Measurements from ENCODE around the gene OR6V1.

The OR6V1 gene

GRCh38 chr7:143048827-143049226 lies 3.3 kb upstream of the OR6V1 start:
- TF ChIP-seq CTCF (IDR thresholded peaks at IDR 0.05; ENCODE audit: low read depth, low read length): no peak
- in situ Hi-C loops (cut with HindIII; ENCODE audit: low sequenced_read_pairs): no loop called here
- H3K4me3 ChIP-seq (ENCODE audit: low read depth, low read length): no peak overlapping the region
- no peak for DNase-seq (ENCODE audit: low read depth, low spot score)

GRCh38 chr7:143049362-143049761 lies 2.8 kb upstream of the OR6V1 start:
- in situ Hi-C loops (cut with HindIII; ENCODE audit: low sequenced_read_pairs): no loop called here
- no peak for DNase-seq (ENCODE audit: low read depth, low spot score)
- TF ChIP-seq CTCF (IDR thresholded peaks at IDR 0.05; ENCODE audit: low read depth, low read length): no peak
- H3K4me3 ChIP-seq (ENCODE audit: low read depth, low read length): no peak overlapping the region

DNA sequence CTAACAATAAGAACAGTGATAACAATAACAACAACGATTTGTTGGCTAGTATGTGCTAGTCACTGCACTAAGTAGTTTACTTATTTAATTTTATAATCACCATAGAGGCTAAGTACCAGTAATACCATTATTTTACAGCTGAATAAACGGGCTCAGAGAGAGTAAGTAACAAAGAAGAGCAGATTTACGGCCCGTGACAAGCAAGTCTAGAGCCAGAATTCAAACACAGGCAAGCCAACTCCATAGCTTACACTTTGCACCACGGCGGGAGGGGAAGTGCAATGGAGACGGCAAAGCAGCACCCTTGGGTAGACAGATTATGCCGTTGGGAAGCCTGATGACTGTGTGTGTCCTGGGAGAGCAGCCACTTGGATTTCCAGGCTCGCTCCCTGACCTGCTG lies 1.2 kb upstream of the OR6V1 start:
- in situ Hi-C loops (cut with HindIII; ENCODE audit: low sequenced_read_pairs): no loop called here
- DNase-seq (ENCODE audit: low read depth, low spot score): no peak
- TF ChIP-seq CTCF (IDR thresholded peaks at IDR 0.05; ENCODE audit: low read depth, low read length): no peak
- H3K4me3 ChIP-seq (ENCODE audit: low read depth, low read length): no peak overlapping the region

DNA sequence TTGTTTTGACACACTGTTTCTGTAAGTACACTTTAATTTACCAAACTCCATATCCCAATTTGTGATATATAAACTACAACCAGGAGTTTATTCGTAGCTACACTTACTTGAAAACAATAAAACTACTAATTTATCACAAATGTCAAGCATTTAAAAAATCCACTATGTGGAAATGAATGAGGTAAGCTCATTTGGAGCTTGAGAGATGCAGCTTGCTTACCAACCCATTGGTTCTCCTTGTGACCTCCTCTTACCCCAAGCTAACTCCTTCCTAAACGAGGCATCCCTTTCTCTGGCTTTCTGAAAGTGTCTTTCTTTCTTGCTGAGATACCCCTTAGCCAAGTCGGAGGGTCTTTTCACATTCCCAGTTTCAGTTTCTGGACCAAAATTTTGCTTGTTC lies 2.5 kb downstream of the OR6V1 start:
- DNase-seq (ENCODE audit: low read depth, low spot score): no peak
- H3K4me3 ChIP-seq (ENCODE audit: low read depth, low read length): no peak overlapping the region
- TF ChIP-seq CTCF (IDR thresholded peaks at IDR 0.05; ENCODE audit: low read depth, low read length): no peak
- in situ Hi-C loops (cut with HindIII; ENCODE audit: low sequenced_read_pairs): no loop called here

- no peak for DNase-seq (ENCODE audit: low read depth, low spot score)
- in situ Hi-C loops (cut with HindIII; ENCODE audit: low sequenced_read_pairs): no loop called here
- no peak overlapping the region for H3K4me3 ChIP-seq (ENCODE audit: low read depth, low read length)
- no peak for TF ChIP-seq CTCF (IDR thresholded peaks at IDR 0.05; ENCODE audit: low read depth, low read length)
These were observed 3.6 kb downstream of the OR6V1 start for GRCh38 chr7:143055754-143056153.

GRCh38 chr7:143063741-143064140 lies 11.6 kb downstream of the OR6V1 start:
- DNase-seq (ENCODE audit: low read depth, low spot score): no peak
- H3K4me3 ChIP-seq (ENCODE audit: low read depth, low read length): no peak overlapping the region
- in situ Hi-C loops (cut with HindIII; ENCODE audit: low sequenced_read_pairs): no loop called here
- no peak for TF ChIP-seq CTCF (IDR thresholded peaks at IDR 0.05; ENCODE audit: low read depth, low read length)

GRCh38 chr7:143068446-143068845 lies 16.3 kb downstream of the OR6V1 start:
- no peak overlapping the region for H3K4me3 ChIP-seq (ENCODE audit: low read depth, low read length)
- DNase-seq (ENCODE audit: low read depth, low spot score): peak; percentile 2
- in situ Hi-C loops (cut with HindIII; ENCODE audit: low sequenced_read_pairs): no loop called here
- no peak for TF ChIP-seq CTCF (IDR thresholded peaks at IDR 0.05; ENCODE audit: low read depth, low read length)

Data from astrocyte of the spinal cord (primary cell).